ENCODE data around the gene TRIM41. TPM values are rescaled to one million over a fixed set of nuclear protein-coding genes. Genes with fewer than 3 reads are reported as not detected.

Gene TRIM41
- total and polyA plus RNA-seq, 2 of the 13 experiments (the other 11 are each of a cell fraction or from before 2014, with no cell fraction given) = 10.2 to 16.7 TPM

DNA sequence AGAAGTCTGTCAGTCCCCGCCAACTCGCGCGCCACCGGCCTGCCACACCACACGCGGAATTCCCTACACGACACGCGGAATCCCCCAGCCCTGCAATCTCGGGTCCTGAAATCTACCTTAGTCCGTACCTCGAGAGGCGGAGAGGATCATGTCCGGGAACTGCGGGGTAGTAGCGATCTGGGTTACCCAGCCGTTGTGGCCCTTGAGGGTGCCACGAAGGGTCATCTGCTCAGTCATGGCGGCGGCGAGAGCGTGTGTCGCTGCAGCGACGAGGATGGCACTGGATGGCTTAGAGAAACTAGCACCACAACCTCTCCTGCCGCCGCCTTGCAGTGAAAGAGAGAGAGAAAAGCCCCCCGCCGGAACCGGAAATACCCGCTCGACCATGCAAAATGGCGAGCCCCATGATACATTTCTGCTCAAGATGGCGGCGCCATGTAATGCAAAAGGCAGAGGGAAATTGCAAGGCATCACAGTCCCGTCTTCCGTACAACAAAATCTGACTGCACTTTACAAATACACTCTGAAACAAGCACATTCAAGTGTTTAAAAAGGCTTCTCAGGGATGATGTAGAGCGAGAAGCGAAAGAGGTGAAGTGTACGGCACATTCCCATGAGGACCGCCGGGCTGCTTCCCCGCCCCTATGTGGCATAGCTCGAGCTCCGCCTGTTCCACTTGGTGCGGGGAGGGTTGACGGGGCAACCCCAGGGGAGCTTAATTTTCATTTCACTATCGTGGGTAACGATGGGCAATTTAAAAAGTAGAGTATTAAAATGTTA lies 20.7 kb downstream of the TRIM41 start, which contains the start of gene RACK1 (continued):
- TF ChIP-seq TCF7 (IDR thresholded peaks at IDR 0.05; ENCODE audit: low read depth) (no peak), CCDC6 (CRISPR knock-in tag; IDR thresholded peaks at IDR 0.05) (peak; percentile 93), ZC3H4 (CRISPR knock-in tag; IDR thresholded peaks at IDR 0.05; ENCODE audit: borderline replicate concordance) (peak; percentile 85), HOXA7 (CRISPR knock-in tag; IDR thresholded peaks at IDR 0.05) (no peak), PCBP1 (IDR thresholded peaks at IDR 0.05; ENCODE audit: borderline replicate concordance, low read depth, low read length) (no peak), AGO2 (optimal IDR thresholded peaks at IDR 0.05; ENCODE audit: low read depth, low read length) (peak; percentile 96), AHR (CRISPR knock-in tag; IDR thresholded peaks at IDR 0.05) (peak; percentile 40; the same call in 1 of the 2 replicates), STAT5B (CRISPR knock-in tag; IDR thresholded peaks at IDR 0.05) (no peak), SRSF1 (optimal IDR thresholded peaks at IDR 0.05; ENCODE audit: low read depth, low read length) (peak; percentile 64), ZNF232 (CRISPR knock-in tag; IDR thresholded peaks at IDR 0.05; ENCODE audit: borderline replicate concordance) (0 out of 2 replicates have a peak, but pooled peaks have one; percentile 12), ZNF747 (CRISPR knock-in tag; IDR thresholded peaks at IDR 0.05; ENCODE audit: borderline replicate concordance) (no peak), TARDBP (CRISPR knock-in tag; IDR thresholded peaks at IDR 0.05) (peak; percentile 45; the same call in 1 of the 2 replicates), HOXA9 (CRISPR knock-in tag; IDR thresholded peaks at IDR 0.05; ENCODE audit: borderline replicate concordance) (peak; percentile 76; the same call in 1 of the 2 replicates), ZNF557 (CRISPR knock-in tag; IDR thresholded peaks at IDR 0.05) (no peak), ZFP90 (CRISPR knock-in tag; IDR thresholded peaks at IDR 0.05; ENCODE audit: borderline replicate concordance) (no peak), MEIS2 (CRISPR knock-in tag; IDR thresholded peaks at IDR 0.05) (no peak), MIER2 (CRISPR knock-in tag; IDR thresholded peaks at IDR 0.05) (no peak), ZNF282 (IDR thresholded peaks at IDR 0.05; ENCODE audit: partially characterized antibody) (no peak), MEIS1 (CRISPR knock-in tag; IDR thresholded peaks at IDR 0.05; ENCODE audit: borderline replicate concordance) (no peak), ZNF883 (CRISPR knock-in tag; IDR thresholded peaks at IDR 0.05; ENCODE audit: not compliant biosample characterization) (peak; percentile 68), ZNF598 (CRISPR knock-in tag; IDR thresholded peaks at IDR 0.05; ENCODE audit: borderline replicate concordance) (no peak)
- TF ChIP-seq, protein P1, sequence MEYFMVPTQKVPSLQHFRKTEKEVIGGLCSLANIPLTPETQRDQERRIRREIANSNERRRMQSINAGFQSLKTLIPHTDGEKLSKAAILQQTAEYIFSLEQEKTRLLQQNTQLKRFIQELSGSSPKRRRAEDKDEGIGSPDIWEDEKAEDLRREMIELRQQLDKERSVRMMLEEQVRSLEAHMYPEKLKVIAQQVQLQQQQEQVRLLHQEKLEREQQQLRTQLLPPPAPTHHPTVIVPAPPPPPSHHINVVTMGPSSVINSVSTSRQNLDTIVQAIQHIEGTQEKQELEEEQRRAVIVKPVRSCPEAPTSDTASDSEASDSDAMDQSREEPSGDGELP (IDR thresholded peaks at IDR 0.05; ENCODE audit: borderline replicate concordance, low read depth) = 0 out of 2 replicates have a peak, but pooled peaks have one; percentile 6
- TF ChIP-seq, protein P2, sequence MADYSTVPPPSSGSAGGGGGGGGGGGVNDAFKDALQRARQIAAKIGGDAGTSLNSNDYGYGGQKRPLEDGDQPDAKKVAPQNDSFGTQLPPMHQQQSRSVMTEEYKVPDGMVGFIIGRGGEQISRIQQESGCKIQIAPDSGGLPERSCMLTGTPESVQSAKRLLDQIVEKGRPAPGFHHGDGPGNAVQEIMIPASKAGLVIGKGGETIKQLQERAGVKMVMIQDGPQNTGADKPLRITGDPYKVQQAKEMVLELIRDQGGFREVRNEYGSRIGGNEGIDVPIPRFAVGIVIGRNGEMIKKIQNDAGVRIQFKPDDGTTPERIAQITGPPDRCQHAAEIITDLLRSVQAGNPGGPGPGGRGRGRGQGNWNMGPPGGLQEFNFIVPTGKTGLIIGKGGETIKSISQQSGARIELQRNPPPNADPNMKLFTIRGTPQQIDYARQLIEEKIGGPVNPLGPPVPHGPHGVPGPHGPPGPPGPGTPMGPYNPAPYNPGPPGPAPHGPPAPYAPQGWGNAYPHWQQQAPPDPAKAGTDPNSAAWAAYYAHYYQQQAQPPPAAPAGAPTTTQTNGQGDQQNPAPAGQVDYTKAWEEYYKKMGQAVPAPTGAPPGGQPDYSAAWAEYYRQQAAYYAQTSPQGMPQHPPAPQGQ (CRISPR knock-in tag; IDR thresholded peaks at IDR 0.05; ENCODE audit: borderline replicate concordance) = no peak
- TF ChIP-seq, protein P3, sequence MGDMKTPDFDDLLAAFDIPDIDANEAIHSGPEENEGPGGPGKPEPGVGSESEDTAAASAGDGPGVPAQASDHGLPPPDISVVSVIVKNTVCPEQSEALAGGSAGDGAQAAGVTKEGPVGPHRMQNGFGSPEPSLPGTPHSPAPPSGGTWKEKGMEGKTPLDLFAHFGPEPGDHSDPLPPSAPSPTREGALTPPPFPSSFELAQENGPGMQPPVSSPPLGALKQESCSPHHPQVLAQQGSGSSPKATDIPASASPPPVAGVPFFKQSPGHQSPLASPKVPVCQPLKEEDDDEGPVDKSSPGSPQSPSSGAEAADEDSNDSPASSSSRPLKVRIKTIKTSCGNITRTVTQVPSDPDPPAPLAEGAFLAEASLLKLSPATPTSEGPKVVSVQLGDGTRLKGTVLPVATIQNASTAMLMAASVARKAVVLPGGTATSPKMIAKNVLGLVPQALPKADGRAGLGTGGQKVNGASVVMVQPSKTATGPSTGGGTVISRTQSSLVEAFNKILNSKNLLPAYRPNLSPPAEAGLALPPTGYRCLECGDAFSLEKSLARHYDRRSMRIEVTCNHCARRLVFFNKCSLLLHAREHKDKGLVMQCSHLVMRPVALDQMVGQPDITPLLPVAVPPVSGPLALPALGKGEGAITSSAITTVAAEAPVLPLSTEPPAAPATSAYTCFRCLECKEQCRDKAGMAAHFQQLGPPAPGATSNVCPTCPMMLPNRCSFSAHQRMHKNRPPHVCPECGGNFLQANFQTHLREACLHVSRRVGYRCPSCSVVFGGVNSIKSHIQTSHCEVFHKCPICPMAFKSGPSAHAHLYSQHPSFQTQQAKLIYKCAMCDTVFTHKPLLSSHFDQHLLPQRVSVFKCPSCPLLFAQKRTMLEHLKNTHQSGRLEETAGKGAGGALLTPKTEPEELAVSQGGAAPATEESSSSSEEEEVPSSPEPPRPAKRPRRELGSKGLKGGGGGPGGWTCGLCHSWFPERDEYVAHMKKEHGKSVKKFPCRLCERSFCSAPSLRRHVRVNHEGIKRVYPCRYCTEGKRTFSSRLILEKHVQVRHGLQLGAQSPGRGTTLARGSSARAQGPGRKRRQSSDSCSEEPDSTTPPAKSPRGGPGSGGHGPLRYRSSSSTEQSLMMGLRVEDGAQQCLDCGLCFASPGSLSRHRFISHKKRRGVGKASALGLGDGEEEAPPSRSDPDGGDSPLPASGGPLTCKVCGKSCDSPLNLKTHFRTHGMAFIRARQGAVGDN (CRISPR knock-in tag; IDR thresholded peaks at IDR 0.05) = peak; percentile 91
